C4-2B (cell line): Measurements from ENCODE around the gene TMED5.

Experiments used
- CTCF ChIP-seq: fragments of 450-650 bp; conservative IDR thresholded peaks from 2 replicates; pipeline ENCODE4 v1.5.1; 2017; ENCODE audit warnings: mild to moderate bottlenecking
- ZFX ChIP-seq: fragments of 450-650 bp; IDR thresholded peaks from 2 replicates; pipeline ENCODE4 v1.6.1; 2017

GRCh38 chr1:93190432-93190831 lies 10.2 kb upstream of the TMED5 start:
- TF ChIP-seq CTCF (no peak), ZFX (no peak)
